Keratinocyte (primary cell): ENCODE measurements around the gene NCS1. TPM values are rescaled to one million over a fixed set of nuclear protein-coding genes. Genes with fewer than 3 reads are reported as not detected.

Experiments used
- DNase-seq: peaks from one replicate; pipeline ENCODE4 v3.0.0-alpha.2; 2011; ENCODE audit warnings: low read depth, missing footprints, low spot score
- FAIRE-seq: peaks from 2 replicates; lab custom pipeline; 2011; peaks lifted over from hg19 to GRCh38; lab: Jason Lieb, UNC
- H2AFZ ChIP-seq: 2 replicates; pipeline ENCODE4 v1.6.0; 2012; ENCODE audit warnings: low read length, control low read depth, inconsistent platforms; ENCODE audit not compliant: control insufficient read depth
- H3K27ac ChIP-seq: 2 replicates; pipeline ENCODE4 v1.5.1; 2011; ENCODE audit warnings: low read length; ENCODE audit not compliant: control insufficient read depth, insufficient read depth
- H3K27me3 ChIP-seq: 3 replicates; pipeline ENCODE4 v1.6.0; 2011; ENCODE audit warnings: low read length; ENCODE audit not compliant: control insufficient read depth, insufficient read depth; ENCODE audit errors: extremely low read depth
- H3K36me3 ChIP-seq, 2 experiments: 2 replicates in 1 of 2; 3 replicates in 1 of 2; pipeline ENCODE4 v1.5.1; 2011; ENCODE audit warnings: low read length in 2 of 2, mild to moderate bottlenecking in 1 of 2; ENCODE audit not compliant: control insufficient read depth in 2 of 2, insufficient read depth in 2 of 2; ENCODE audit errors: extremely low read depth in 1 of 2
- H3K4me1 ChIP-seq: 3 replicates; pipeline ENCODE4 v1.5.1; 2011; ENCODE audit warnings: low read length; ENCODE audit not compliant: control insufficient read depth, insufficient read depth; ENCODE audit errors: extremely low read depth
- H3K4me2 ChIP-seq: 3 replicates; pipeline ENCODE4 v1.6.0; 2011; ENCODE audit warnings: low read depth, low read length; ENCODE audit not compliant: control insufficient read depth, insufficient read depth; ENCODE audit errors: extremely low read depth
- H3K4me3 ChIP-seq, 3 experiments: fragments of 200-600 bp in 1 of 3; sonication (generic) in 1 of 3; 2 replicates in 2 of 3; 3 replicates in 1 of 3; pipeline ENCODE4 v1.5.1; 2011 to 2016; ENCODE audit warnings: low read length in 3 of 3, mild to moderate bottlenecking in 3 of 3, control low read depth in 2 of 3, inconsistent platforms in 1 of 3, low read depth in 1 of 3, mixed read lengths in 1 of 3, mixed run types in 1 of 3, moderate library complexity in 1 of 3; ENCODE audit not compliant: control insufficient read depth in 2 of 3, insufficient read depth in 2 of 3; ENCODE audit errors: extremely low read depth in 1 of 3
- H3K79me2 ChIP-seq: 2 replicates; pipeline ENCODE4 v1.6.0; 2012; ENCODE audit warnings: low read length; ENCODE audit not compliant: control insufficient read depth, insufficient read depth
- H3K9ac ChIP-seq: 3 replicates; pipeline ENCODE4 v1.6.0; 2011; ENCODE audit warnings: low read length; ENCODE audit not compliant: control insufficient read depth, insufficient read depth; ENCODE audit errors: extremely low read depth
- H3K9me1 ChIP-seq: 3 replicates; pipeline ENCODE4 v1.6.0; 2011; ENCODE audit warnings: low read length; ENCODE audit not compliant: control insufficient read depth, insufficient read depth; ENCODE audit errors: extremely low read depth
- H3K9me3 ChIP-seq: 2 replicates; pipeline ENCODE4 v1.5.1; 2012; ENCODE audit warnings: low read depth, low read length; ENCODE audit not compliant: control insufficient read depth
- H4K20me1 ChIP-seq: 3 replicates; pipeline ENCODE4 v1.6.0; 2011; ENCODE audit warnings: low read length; ENCODE audit not compliant: control insufficient read depth, insufficient read depth; ENCODE audit errors: extremely low read depth
- CTCF ChIP-seq, 3 experiments: IDR thresholded peaks in 1 of 3; conservative IDR thresholded peaks in 1 of 3; optimal IDR thresholded peaks in 1 of 3; 2 replicates in 2 of 3; 3 replicates in 1 of 3; pipeline versions ENCODE3 to v1.5.1; 2011; ENCODE audit warnings: low read length in 3 of 3, mild to moderate bottlenecking in 3 of 3, moderate library complexity in 2 of 3, control low read depth in 1 of 3, inconsistent platforms in 1 of 3; ENCODE audit not compliant: insufficient read depth in 2 of 3; ENCODE audit errors: extremely low read depth in 1 of 3
- EZH2 ChIP-seq: IDR thresholded peaks from one replicate; pipeline ENCODE4 v1.6.1; 2012; ENCODE audit warnings: inconsistent platforms, mild to moderate bottlenecking, low read length, moderate library complexity
- dilution Hi-C: fragments of 300-500 bp; cut with MboI; formaldehyde crosslinking; loops from one replicate; pipeline ENCODE4 v1.7.0; 2020; ENCODE audit warnings: low sequenced_read_pairs; ENCODE audit not compliant: extremely low pct_ligation_motif_present
- polyA plus RNA-seq, 5 experiments: library from polyadenylated mRNA; depleted of rRNA in 3 of 5; stranded (reverse) in 3 of 5; stranded (forward) in 1 of 5; unstranded in 1 of 5; fragments of >200 nt; gene quantifications; 1 replicate in 1 of 5; 2 replicates in 3 of 5; 3 replicates in 1 of 5; pipeline versions ENCODE4 v1.2.1 to v1.2.3, GENCODE V29; 2011 to 2012; ENCODE audit warnings: missing spikeins in 2 of 5, low read depth in 1 of 5, low replicate concordance in 1 of 5

Gene NCS1
- polyA plus RNA-seq, 1 donor (not counting 4 experiments of a cell fraction or from before 2014, with no cell fraction given) = 49.1 TPM

GRCh38 chr9:130149031-130149430, 23.2 kb upstream of the NCS1 start:
- Histone ChIP-seq H2AFZ (no peak overlapping the region), H3K9me1 (no peaks in the 10 kb centered on the region), H4K20me1 (no peaks in the 10 kb centered on the region), H3K9ac (no peak overlapping the region), H3K4me2 (no peak overlapping the region), H3K36me3 (no peaks in the 10 kb centered on the region), H3K4me3 (no peak overlapping the region), H3K9me3 (no peaks in the 10 kb centered on the region), H3K27me3 (no peaks in the 10 kb centered on the region), H3K79me2 (no peaks in the 10 kb centered on the region), H3K27ac (no peak overlapping the region), H3K4me1 (peaks cover 17% of the 10 kb centered on the region)
- no peak for TF ChIP-seq EZH2
- TF ChIP-seq CTCF (optimal IDR thresholded peaks at IDR 0.05 in 1 of 3, IDR thresholded peaks at IDR 0.05 in 1 of 3, conservative IDR thresholded peaks at IDR 0.05 in 1 of 3; ENCODE audit: extremely low read depth in 1 of 3, insufficient read depth in 2 of 3, low read length in 3 of 3) = no peak
- DNase-seq = no peak
- FAIRE-seq = no peak
- dilution Hi-C loops = no loop called here

DNA sequence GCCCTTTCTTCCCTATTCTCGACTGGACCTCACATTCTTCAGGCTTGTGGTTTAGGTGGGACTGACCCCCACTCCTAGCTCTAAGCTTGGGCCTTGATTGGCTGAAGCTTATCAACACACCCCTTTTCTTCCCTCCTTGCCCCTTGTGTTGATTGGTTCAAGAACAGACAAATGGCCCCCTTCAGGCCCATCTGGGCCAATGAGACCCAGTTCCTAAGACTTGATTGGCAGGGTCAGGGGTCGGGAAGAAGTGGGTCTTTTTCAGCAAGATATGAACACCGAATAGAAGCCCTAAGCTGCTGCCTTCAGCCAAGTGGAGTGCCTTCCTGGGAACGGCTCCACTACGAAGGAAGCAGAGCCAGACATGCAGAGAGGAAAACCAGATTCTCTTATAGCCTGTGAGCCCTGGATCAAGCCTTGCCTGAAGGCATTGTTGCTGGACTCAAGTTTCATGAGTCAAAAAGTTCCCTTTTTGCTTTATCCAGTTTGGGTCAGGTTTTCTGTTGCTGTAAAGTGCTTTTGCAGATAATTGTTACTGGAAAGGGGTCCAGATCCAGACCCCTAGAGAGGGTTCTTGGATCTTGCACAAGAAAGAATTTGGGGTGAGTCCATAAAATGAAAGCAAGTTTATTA, 22.4 kb upstream of the NCS1 start:
- Histone ChIP-seq H3K79me2 (no peaks in the 10 kb centered on the region), H2AFZ (no peak overlapping the region), H3K4me2 (no peak overlapping the region), H3K27me3 (no peaks in the 10 kb centered on the region), H3K9me1 (no peaks in the 10 kb centered on the region), H3K9me3 (no peaks in the 10 kb centered on the region), H3K27ac (no peak overlapping the region), H3K4me1 (peaks cover 17% of the 10 kb centered on the region), H3K36me3 (no peaks in the 10 kb centered on the region), H3K9ac (no peak overlapping the region), H3K4me3 (no peak overlapping the region), H4K20me1 (no peaks in the 10 kb centered on the region)
- no peak for TF ChIP-seq EZH2
- TF ChIP-seq CTCF (optimal IDR thresholded peaks at IDR 0.05 in 1 of 3, IDR thresholded peaks at IDR 0.05 in 1 of 3, conservative IDR thresholded peaks at IDR 0.05 in 1 of 3; ENCODE audit: extremely low read depth in 1 of 3, insufficient read depth in 2 of 3, low read length in 3 of 3) = no peak
- FAIRE-seq = no peak
- dilution Hi-C loops = no loop called here
- DNase-seq = no peak
